Stimulated activated CD4-positive, alpha-beta T cell treated with anti-CD3 and anti-CD28 coated beads, TNF-alpha, amount 100 ng/mL, for 4 hours (primary cell): ENCODE measurements around the gene PIPOX.

ENCODE experiments used
- DNase-seq, 3 experiments: peaks; one replicate each; pipeline ENCODE4 v3.0.0-alpha.2; 2020; ENCODE audit warnings: low read depth in 3 of 3

The PIPOX gene

GRCh38 chr17:29099527-29099926 is 56.6 kb downstream of the PIPOX start:
- DNase-seq, result no peak

GRCh38 chr17:29100296-29100695 is 57.4 kb downstream of the PIPOX start:
- DNase-seq, result no peak

- DNase-seq, result no peak
These were observed 59.1 kb downstream of the PIPOX start for GRCh38 chr17:29102046-29102445.

- no peak for DNase-seq
These were observed 59.8 kb downstream of the PIPOX start for GRCh38 chr17:29102741-29103181.

- no peak for DNase-seq
These were observed 60.4 kb downstream of the PIPOX start for GRCh38 chr17:29103341-29103740.
